ENCODE measurements around the gene TASOR.
"Not testable (repeated sequence)": the region's sequence is repeated elsewhere in the genome, so short reads cannot be mapped to it uniquely, and the experiment has no call there.

The TASOR gene

GRCh38 chr3:56683122-56683817 lies at the start of gene TASOR:
TASOR (minus strand) TSS chr3:56683265; CDS start chr3:56683006, 259 bp downstream.
- DNase-seq (ENCODE audit: low spot score), result peak; percentile 97

GRCh38 chr3:56732109-56732508 lies 49.0 kb upstream of the TASOR start:
- no peak for DNase-seq (ENCODE audit: low spot score)

GRCh38 chr3:56725175-56725574 lies 42.1 kb upstream of the TASOR start:
- DNase-seq (ENCODE audit: low spot score), result no peak

- no peak for DNase-seq (ENCODE audit: low spot score)
Measured at GRCh38 chr3:56724676-56725075, 41.6 kb upstream of the TASOR start.

- no peak for DNase-seq (ENCODE audit: low spot score)
Measured at GRCh38 chr3:56720849-56721248, 37.8 kb upstream of the TASOR start.

- DNase-seq (ENCODE audit: low spot score), result not testable (repeated sequence)
Measured at GRCh38 chr3:56718809-56719208, 35.7 kb upstream of the TASOR start.

- DNase-seq (ENCODE audit: low spot score), result no peak
Measured at GRCh38 chr3:56711344-56711743, 28.3 kb upstream of the TASOR start.

- DNase-seq (ENCODE audit: low spot score), result not testable (repeated sequence)
Measured at GRCh38 chr3:56707412-56707811, 24.3 kb upstream of the TASOR start.

GRCh38 chr3:56706629-56707028 lies 23.6 kb upstream of the TASOR start:
- DNase-seq (ENCODE audit: low spot score), result no peak

GRCh38 chr3:56704706-56705105 lies 21.6 kb upstream of the TASOR start:
- no peak for DNase-seq (ENCODE audit: low spot score)

GRCh38 chr3:56702490-56703315 lies 19.6 kb upstream of the TASOR start:
- DNase-seq (ENCODE audit: low spot score), result peak; percentile 60

GRCh38 chr3:56700151-56700550 lies 17.1 kb upstream of the TASOR start:
- DNase-seq (ENCODE audit: low spot score), result no peak

- no peak for DNase-seq (ENCODE audit: low spot score)
Measured at GRCh38 chr3:56694867-56695683, 12.0 kb upstream of the TASOR start.

GRCh38 chr3:56693750-56694149 lies 10.7 kb upstream of the TASOR start:
- no peak for DNase-seq (ENCODE audit: low spot score)

- not testable (repeated sequence) for DNase-seq (ENCODE audit: low spot score)
Measured at GRCh38 chr3:56692520-56693433, 9.7 kb upstream of the TASOR start.

- DNase-seq (ENCODE audit: low spot score), result not testable (repeated sequence)
Measured at GRCh38 chr3:56692001-56692365, 8.9 kb upstream of the TASOR start.

- no peak for DNase-seq (ENCODE audit: low spot score)
Measured at GRCh38 chr3:56691165-56692000, 8.3 kb upstream of the TASOR start.

- no peak for DNase-seq (ENCODE audit: low spot score)
Measured at GRCh38 chr3:56689303-56689702, 6.2 kb upstream of the TASOR start.

GRCh38 chr3:56688191-56688590 lies 5.1 kb upstream of the TASOR start:
- DNase-seq (ENCODE audit: low spot score), result no peak

GRCh38 chr3:56684029-56684428 lies 964 bp upstream of the TASOR start:
- DNase-seq (ENCODE audit: low spot score), result no peak

Measured in AG08396 (cell line).